Measurements from ENCODE around the gene CD52. TPM values are rescaled to one million over a fixed set of nuclear protein-coding genes. Genes with fewer than 3 reads are reported as not detected.
"Not testable (repeated sequence)": the region's sequence is repeated elsewhere in the genome, so short reads cannot be mapped to it uniquely, and the experiment has no call there.

The CD52 gene
- total RNA-seq, 2 donors from 2014 or later, result 4.9 to 5.8 TPM

DNA sequence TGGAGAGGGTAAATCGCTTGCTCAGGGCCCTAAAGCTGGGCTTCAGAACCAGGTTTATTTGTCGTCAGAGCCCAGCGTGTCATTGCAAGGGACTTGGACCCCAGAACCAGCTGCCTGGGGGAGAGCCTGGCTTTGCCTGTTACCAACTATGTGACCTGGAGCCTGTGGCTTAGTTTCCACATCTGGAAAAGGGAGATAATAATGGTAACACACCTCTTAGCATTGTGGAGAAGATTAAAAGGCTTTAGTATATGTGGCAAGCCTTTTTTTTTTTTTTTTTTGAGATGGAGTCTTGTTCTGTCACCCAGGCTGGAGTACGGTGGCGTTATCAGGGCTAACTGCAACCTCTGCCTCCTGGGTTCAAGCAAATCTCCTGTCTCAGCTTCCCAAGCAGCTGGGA, 12.5 kb downstream of the CD52 start:
- Histone ChIP-seq H3K9me3 (no peaks in the 10 kb centered on the region), H3K4me3 (no peak overlapping the region), H3K4me1 (no peaks in the 10 kb centered on the region), H3K27ac (no peak overlapping the region), H3K36me3 (no peaks in the 10 kb centered on the region), H3K27me3 (no peaks in the 10 kb centered on the region)
- DNase-seq (ENCODE audit: low spot score), result no peak
- TF ChIP-seq, protein P1, sequence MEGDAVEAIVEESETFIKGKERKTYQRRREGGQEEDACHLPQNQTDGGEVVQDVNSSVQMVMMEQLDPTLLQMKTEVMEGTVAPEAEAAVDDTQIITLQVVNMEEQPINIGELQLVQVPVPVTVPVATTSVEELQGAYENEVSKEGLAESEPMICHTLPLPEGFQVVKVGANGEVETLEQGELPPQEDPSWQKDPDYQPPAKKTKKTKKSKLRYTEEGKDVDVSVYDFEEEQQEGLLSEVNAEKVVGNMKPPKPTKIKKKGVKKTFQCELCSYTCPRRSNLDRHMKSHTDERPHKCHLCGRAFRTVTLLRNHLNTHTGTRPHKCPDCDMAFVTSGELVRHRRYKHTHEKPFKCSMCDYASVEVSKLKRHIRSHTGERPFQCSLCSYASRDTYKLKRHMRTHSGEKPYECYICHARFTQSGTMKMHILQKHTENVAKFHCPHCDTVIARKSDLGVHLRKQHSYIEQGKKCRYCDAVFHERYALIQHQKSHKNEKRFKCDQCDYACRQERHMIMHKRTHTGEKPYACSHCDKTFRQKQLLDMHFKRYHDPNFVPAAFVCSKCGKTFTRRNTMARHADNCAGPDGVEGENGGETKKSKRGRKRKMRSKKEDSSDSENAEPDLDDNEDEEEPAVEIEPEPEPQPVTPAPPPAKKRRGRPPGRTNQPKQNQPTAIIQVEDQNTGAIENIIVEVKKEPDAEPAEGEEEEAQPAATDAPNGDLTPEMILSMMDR (IDR thresholded peaks at IDR 0.05), result no peak

DNA sequence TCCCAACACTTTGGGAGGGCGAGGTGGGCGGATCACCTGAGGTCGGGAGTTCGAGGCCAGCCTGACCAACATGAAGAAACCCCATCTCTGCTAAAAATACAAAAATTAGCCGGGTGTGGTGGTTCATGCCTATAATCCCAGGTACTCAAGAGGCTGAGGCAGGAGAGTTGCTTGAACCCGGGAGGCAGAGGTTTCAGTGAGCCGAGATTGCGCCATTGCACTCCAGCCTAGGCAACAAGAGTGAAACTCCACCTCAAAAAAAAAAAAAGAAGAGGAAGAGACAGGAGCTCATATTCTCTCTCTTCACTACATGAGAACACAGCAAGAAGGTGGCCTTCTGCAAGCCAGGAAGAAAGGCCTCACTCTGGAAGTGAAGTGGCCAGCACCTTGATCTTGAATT, 15.6 kb downstream of the CD52 start:
- H3K27ac ChIP-seq; H3K36me3 ChIP-seq; DNase-seq (ENCODE audit: low spot score); H3K27me3 ChIP-seq; H3K9me3 ChIP-seq; H3K4me3 ChIP-seq: not testable (repeated sequence)
- H3K4me1 ChIP-seq, result peaks cover 0 to 16% of the 10 kb centered on the region in 2 donors

DNA sequence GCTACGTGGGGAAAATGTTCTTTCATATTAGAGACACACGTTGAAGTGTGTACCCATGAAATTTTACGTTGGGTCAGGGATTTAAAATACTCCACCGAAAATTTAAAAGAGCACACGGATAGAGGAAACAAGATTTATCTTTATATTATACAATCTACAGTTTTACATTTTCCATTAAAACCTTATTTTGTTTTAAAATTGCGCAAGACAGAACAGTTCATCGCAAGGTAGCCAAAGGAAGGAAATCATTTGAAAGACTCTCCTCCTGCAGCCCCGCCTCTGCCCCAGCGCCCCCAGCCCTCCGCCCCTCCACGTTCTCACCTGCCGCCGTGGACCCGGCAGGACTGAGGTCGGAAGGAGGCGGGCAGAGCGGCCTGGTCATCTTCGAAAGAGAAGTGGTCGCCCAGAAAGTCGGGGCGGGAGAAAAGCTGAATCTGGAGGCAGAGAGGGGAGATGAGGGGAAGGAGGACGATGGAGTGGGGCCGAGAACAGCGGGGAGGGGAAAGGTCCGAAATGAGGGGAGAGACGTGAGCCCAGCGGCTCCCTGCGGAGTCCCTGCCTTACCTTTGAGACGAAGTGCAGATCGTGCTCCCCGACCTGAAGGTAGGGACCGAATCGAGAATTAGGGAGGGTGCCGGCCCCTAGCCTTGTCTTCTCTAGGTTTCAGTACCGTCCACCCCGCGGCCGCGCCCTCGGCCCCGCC, 18.2 kb downstream of the CD52 start:
- H3K27me3 ChIP-seq, result no peaks in the 10 kb centered on the region
- peak overlapping the region; percentile 33 to 52 for H3K4me3 ChIP-seq
- H3K36me3 ChIP-seq, result no peaks in the 10 kb centered on the region
- TF ChIP-seq, protein P1 (IDR thresholded peaks at IDR 0.05), result no peak
- DNase-seq (ENCODE audit: low spot score), result no peak
- H3K9me3 ChIP-seq, result no peaks in the 10 kb centered on the region
- H3K4me1 ChIP-seq, result peaks cover 0 to 16% of the 10 kb centered on the region in 2 donors
- H3K27ac ChIP-seq, result no peak overlapping the region

DNA sequence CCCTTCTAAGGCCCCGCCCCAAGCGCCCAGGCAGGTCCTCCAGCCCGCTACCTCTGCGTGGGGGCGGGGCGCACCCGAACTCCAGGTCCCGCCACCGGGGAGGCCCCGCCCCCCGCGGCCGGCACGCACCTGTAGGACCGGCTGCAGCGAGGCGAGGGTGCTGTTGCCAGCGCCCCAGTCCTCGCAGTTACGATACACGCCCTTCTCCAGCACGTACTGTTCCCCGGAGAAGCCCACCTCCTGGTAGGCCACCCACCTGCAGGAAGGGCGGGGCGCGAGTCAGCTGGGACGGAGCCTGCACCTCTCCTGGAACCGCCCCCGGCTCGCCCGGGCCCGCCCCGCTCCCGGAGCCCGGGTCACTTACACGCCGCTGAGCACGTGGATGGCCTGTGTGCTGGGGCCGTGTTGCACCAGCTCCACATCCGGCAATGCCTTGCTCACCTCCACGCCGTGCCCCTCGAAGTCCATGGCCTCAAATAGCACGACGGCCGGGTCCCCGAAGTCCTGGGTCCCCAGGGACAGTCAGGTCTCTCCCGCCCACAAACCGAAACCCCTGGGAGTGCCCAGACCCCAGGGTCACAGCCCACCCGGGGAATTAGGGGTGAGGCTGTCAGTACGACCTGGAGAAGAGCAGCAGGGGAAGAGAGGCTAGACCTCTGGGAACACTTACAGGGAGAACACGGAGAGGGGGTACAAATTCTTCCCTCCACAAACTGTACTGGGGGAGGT, 18.9 kb downstream of the CD52 start:
- peak overlapping the region; percentile 33 to 52 for H3K4me3 ChIP-seq
- H3K4me1 ChIP-seq, result peaks cover 0 to 16% of the 10 kb centered on the region in 2 donors
- no peaks in the 10 kb centered on the region for H3K9me3 ChIP-seq
- H3K27ac ChIP-seq, result no peak overlapping the region
- TF ChIP-seq, protein P1 (IDR thresholded peaks at IDR 0.05), result no peak
- DNase-seq (ENCODE audit: low spot score), result no peak
- no peaks in the 10 kb centered on the region for H3K27me3 ChIP-seq
- no peaks in the 10 kb centered on the region for H3K36me3 ChIP-seq

DNA sequence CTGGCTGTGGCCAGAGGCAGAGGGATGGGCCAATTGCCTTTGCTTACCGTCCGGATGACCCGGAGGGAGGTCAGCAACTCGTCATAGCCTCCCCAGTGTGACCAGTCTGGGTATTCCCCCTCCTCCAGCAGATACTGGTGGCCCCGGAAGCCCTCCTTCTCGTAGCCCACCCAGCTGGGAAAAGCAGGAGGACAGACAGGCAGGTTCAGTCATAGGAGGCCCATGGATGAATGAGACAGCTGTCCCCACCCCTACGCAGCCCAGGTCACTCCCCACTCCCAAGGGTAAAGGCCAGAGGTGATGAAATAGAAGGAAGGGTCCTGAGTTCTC, 19.4 kb downstream of the CD52 start:
- Histone ChIP-seq H3K4me1 (peaks cover 0 to 16% of the 10 kb centered on the region in 2 donors), H3K9me3 (no peaks in the 10 kb centered on the region), H3K4me3 (no peak overlapping the region), H3K27ac (no peak overlapping the region), H3K36me3 (no peaks in the 10 kb centered on the region), H3K27me3 (no peaks in the 10 kb centered on the region)
- TF ChIP-seq, protein P1 (IDR thresholded peaks at IDR 0.05), result no peak
- DNase-seq (ENCODE audit: low spot score), result no peak

DNA sequence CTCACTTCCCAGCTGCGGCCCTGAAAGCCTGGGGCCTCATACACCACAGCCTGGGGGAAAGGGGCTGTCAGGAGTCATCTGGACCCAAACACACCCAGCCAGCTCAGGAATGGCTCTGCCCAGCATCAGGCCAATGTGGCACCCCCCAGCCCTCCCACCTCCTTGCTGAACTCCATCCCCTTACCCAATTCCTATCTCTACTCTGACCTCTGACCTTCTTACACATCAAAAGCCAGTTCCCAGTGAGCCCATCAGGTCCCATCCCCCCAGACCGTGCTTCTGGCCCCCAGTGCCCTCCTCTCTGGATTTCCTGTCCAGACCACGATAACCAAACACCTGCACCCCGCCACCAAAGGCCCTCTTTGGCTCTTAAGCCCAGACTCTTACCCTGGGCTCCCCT, 19.9 kb downstream of the CD52 start:
- Histone ChIP-seq H3K4me1 (peaks cover 0 to 16% of the 10 kb centered on the region in 2 donors), H3K27me3 (no peaks in the 10 kb centered on the region), H3K4me3 (no peak overlapping the region), H3K27ac (no peak overlapping the region), H3K36me3 (no peaks in the 10 kb centered on the region), H3K9me3 (no peaks in the 10 kb centered on the region)
- DNase-seq (ENCODE audit: low spot score), result no peak
- TF ChIP-seq, protein P1 (IDR thresholded peaks at IDR 0.05), result no peak
